Immature natural killer cell (primary cell): ENCODE measurements around the gene CCDC85C. TPM values are rescaled to one million over a fixed set of nuclear protein-coding genes. Genes with fewer than 3 reads are reported as not detected.
A peak's percentile ranks its signal among the peaks of the same experiment; 100 is the strongest.

ENCODE experiments used
- DNase-seq, 3 donors: peaks; one replicate each; pipeline ENCODE4 v3.0.0; 2022; ENCODE audit warnings: mixed read lengths in 1 of 3
- H3K27ac Mint-ChIP-seq, 6 donors: one replicate each; pipeline ENCODE4 v1.8.0; 2020; ENCODE audit warnings: mixed read lengths in 6 of 6, mild to moderate bottlenecking in 5 of 6, inconsistent platforms in 4 of 6, moderate library complexity in 3 of 6
- H3K27me3 Mint-ChIP-seq, 3 donors: one replicate each; pipeline ENCODE4 v1.8.0; 2020 to 2021; ENCODE audit warnings: low read depth in 3 of 3, mild to moderate bottlenecking in 3 of 3, mixed read lengths in 3 of 3, moderate library complexity in 3 of 3, inconsistent platforms in 1 of 3
- H3K36me3 Mint-ChIP-seq, 3 donors: one replicate each; pipeline ENCODE4 v1.8.0; 2020; ENCODE audit warnings: mixed read lengths in 3 of 3, inconsistent platforms in 2 of 3, mild to moderate bottlenecking in 2 of 3
- H3K4me1 Mint-ChIP-seq, 2 donors: one replicate each; pipeline ENCODE4 v1.8.0; 2020; ENCODE audit warnings: inconsistent platforms in 2 of 2, mild to moderate bottlenecking in 2 of 2, mixed read lengths in 2 of 2, moderate library complexity in 1 of 2
- H3K4me3 Mint-ChIP-seq, 5 donors: one replicate each; pipeline ENCODE4 v1.8.0; 2020; ENCODE audit warnings: mild to moderate bottlenecking in 5 of 5, mixed read lengths in 5 of 5, inconsistent platforms in 3 of 5, moderate library complexity in 3 of 5
- H3K9me3 Mint-ChIP-seq, 6 donors: one replicate each; pipeline ENCODE4 v1.8.0; 2020; ENCODE audit warnings: mild to moderate bottlenecking in 6 of 6, mixed read lengths in 6 of 6, inconsistent platforms in 4 of 6, moderate library complexity in 3 of 6
- polyA plus RNA-seq, 3 donors: library from polyadenylated mRNA; unstranded; fragments of 300-500 nt; fragmentation: Illumina TruSeq; gene quantifications; one replicate each; pipeline ENCODE4 v1.2.3, GENCODE V29; 2021

The CCDC85C gene
- polyA plus RNA-seq, 3 donors from 2014 or later: 0.27 to 0.83 (median 0.35) TPM

GRCh38 chr14:99481745-99482099, 122.3 kb downstream of the CCDC85C start:
- Mint-ChIP-seq H3K36me3 (no peaks in the 10 kb centered on the region), H3K27ac (peak overlapping the region; percentile 96 to 98 (median 98)), H3K9me3 (no peaks in the 10 kb centered on the region), H3K27me3 (peaks cover 6 to 17% (median 9%) of the 10 kb centered on the region in 3 donors), H3K4me3 (peak overlapping the region; percentile 93 to 100 (median 99)), H3K4me1 (peaks cover 67 to 85% of the 10 kb centered on the region in 2 donors)
- no peak for DNase-seq

GRCh38 chr14:99480917-99481744, 122.9 kb downstream of the CCDC85C start, which contains the start of gene CCNK:
CCNK (plus strand) TSS chr14:99481409; CDS start chr14:99492678, 11,269 bp downstream.
- Mint-ChIP-seq H3K27ac (peak within 1 kb of the TSS; percentile 96 to 98 (median 98)), H3K4me1 (peaks cover 65 to 85% of the 10 kb centered on the region in 2 donors), H3K36me3 (no peaks in the 10 kb centered on the region), H3K27me3 (peaks cover 6 to 17% (median 9%) of the 10 kb centered on the region in 3 donors), H3K9me3 (no peaks in the 10 kb centered on the region), H3K4me3 (peak within 1 kb of the TSS; percentile 93 to 100 (median 99))
- peak; percentile 100 for DNase-seq

- Mint-ChIP-seq H3K4me3 (peak within 1 kb of the TSS; percentile 93 to 100 (median 99)), H3K36me3 (no peaks in the 10 kb centered on the region), H3K27me3 (peaks cover 6 to 17% (median 9%) of the 10 kb centered on the region in 3 donors), H3K9me3 (no peaks in the 10 kb centered on the region), H3K4me1 (peaks cover 73 to 88% of the 10 kb centered on the region in 2 donors), H3K27ac (peak within 1 kb of the TSS; percentile 96 to 98 (median 98))
- peak in 2 of 3 donors; percentile 27 to 30 for DNase-seq
Observed at GRCh38 chr14:99479906-99480869, 123.8 kb downstream of the CCDC85C start, which contains the start of gene SETD3. SETD3 (minus strand) TSS chr14:99480859; CDS start chr14:99465805, 15,054 bp downstream.

DNA sequence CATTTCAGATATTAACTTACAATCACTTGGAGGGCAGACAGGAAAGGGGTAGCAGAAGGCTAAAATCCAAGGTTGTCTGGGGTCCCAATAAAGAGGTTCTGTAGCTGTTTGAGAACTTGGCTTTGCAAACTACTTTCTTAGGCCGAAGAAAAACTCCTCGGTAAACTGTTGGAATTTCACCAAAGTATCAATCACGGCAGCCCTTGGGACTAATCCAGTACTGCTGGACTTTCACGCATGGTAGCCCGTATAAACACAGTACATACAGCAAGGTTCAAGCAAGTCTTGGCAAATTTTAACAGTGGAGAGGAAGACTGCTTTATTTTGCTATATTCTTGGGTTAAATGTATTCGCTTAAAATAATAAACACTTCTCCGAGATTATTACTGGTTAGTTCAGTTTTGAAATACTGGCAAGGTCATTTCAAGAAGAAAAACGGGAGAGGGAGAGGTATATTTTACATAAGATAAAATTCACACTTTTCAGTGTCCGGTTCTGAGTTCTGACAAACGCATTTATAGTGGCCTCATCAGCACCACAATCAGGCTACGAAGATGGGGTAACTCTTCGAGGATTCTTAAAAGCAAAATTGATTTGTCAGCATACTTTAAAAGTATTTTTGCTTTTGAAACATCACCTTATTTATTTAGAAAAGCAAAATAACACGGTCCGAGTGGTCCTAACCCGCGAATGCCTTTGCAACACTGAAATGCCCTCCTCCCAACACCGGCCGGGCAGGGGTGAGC, 124.7 kb downstream of the CCDC85C start:
- no peak for DNase-seq
- Mint-ChIP-seq H3K27ac (peak overlapping the region; percentile 83 to 94 (median 88)), H3K4me1 (peaks cover 73 to 83% of the 10 kb centered on the region in 2 donors)

GRCh38 chr14:99478128-99478527, 125.9 kb downstream of the CCDC85C start:
- Mint-ChIP-seq H3K27ac (peak overlapping the region; percentile 1 to 94 (median 64)), H3K27me3 (peaks cover 6 to 17% (median 9%) of the 10 kb centered on the region in 3 donors), H3K9me3 (no peaks in the 10 kb centered on the region), H3K4me3 (peak overlapping the region; percentile 2 to 93 (median 93)), H3K4me1 (peaks cover 71 to 79% of the 10 kb centered on the region in 2 donors), H3K36me3 (no peaks in the 10 kb centered on the region)
- no peak for DNase-seq

More for the DNA sequence above, 124.7 kb downstream of the CCDC85C start:
- peak overlapping the region; percentile 92 to 95 (median 93) for H3K4me3 Mint-ChIP-seq
- no peaks in the 10 kb centered on the region for H3K9me3 Mint-ChIP-seq
- H3K36me3 Mint-ChIP-seq: no peaks in the 10 kb centered on the region
- H3K27me3 Mint-ChIP-seq: peaks cover 6 to 17% (median 9%) of the 10 kb centered on the region in 3 donors

DNA sequence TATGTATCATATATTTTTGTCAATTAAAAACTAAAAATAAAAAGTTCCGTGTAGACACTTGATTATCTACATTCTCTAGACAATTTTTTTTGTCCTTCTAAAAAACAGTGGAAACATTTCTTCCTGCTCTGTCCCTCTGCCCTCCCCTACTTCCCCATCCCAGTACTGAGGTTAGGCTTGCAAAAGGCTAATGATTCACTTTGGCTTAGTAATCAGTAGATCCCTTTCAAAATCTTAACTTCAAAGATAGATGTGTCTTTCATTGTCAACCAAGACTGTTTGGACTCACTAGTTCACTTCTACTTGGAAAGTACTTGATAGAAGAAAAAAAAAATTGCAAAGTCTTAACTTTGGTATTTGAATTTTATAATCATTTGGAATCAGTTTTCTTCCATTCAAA, 127.1 kb downstream of the CCDC85C start:
- H3K27me3 Mint-ChIP-seq: peaks cover 6 to 14% (median 9%) of the 10 kb centered on the region in 3 donors
- no peak for DNase-seq
- no peak overlapping the region for H3K4me3 Mint-ChIP-seq
- no peaks in the 10 kb centered on the region for H3K9me3 Mint-ChIP-seq
- H3K36me3 Mint-ChIP-seq: no peaks in the 10 kb centered on the region
- H3K4me1 Mint-ChIP-seq: peaks cover 69 to 79% of the 10 kb centered on the region in 2 donors
- peak overlapping the region in 4 of 6 donors; percentile 23 to 84 (median 72) for H3K27ac Mint-ChIP-seq

GRCh38 chr14:99475660-99476059, 128.3 kb downstream of the CCDC85C start:
- DNase-seq: no peak
- peaks cover 75 to 83% of the 10 kb centered on the region in 2 donors for H3K4me1 Mint-ChIP-seq
- H3K27me3 Mint-ChIP-seq: peaks cover 0 to 3% (median 0%) of the 10 kb centered on the region in 3 donors
- H3K4me3 Mint-ChIP-seq: no peak overlapping the region
- no peaks in the 10 kb centered on the region for H3K9me3 Mint-ChIP-seq
- no peaks in the 10 kb centered on the region for H3K36me3 Mint-ChIP-seq
- H3K27ac Mint-ChIP-seq: peak overlapping the region in 2 of 6 donors; percentile 43 to 45

- peak overlapping the region in 1 of 6 donors; percentile 45 for H3K27ac Mint-ChIP-seq
- H3K4me1 Mint-ChIP-seq: peaks cover 80 to 88% of the 10 kb centered on the region in 2 donors
- no peaks in the 10 kb centered on the region for H3K36me3 Mint-ChIP-seq
- DNase-seq: no peak
- H3K27me3 Mint-ChIP-seq: peaks cover 0 to 3% (median 0%) of the 10 kb centered on the region in 3 donors
- peak overlapping the region in 1 of 5 donors; percentile 4 for H3K4me3 Mint-ChIP-seq
- no peaks in the 10 kb centered on the region for H3K9me3 Mint-ChIP-seq
Observed at GRCh38 chr14:99475179-99475578, 128.8 kb downstream of the CCDC85C start.

- H3K9me3 Mint-ChIP-seq: no peaks in the 10 kb centered on the region
- no peak for DNase-seq
- no peaks in the 10 kb centered on the region for H3K36me3 Mint-ChIP-seq
- H3K4me1 Mint-ChIP-seq: peaks cover 83 to 91% of the 10 kb centered on the region in 2 donors
- peak overlapping the region in 2 of 6 donors; percentile 20 to 37 for H3K27ac Mint-ChIP-seq
- no peaks in the 10 kb centered on the region for H3K27me3 Mint-ChIP-seq
- H3K4me3 Mint-ChIP-seq: peak overlapping the region in 1 of 5 donors; percentile 9
Observed at GRCh38 chr14:99473458-99473857, 130.5 kb downstream of the CCDC85C start.

GRCh38 chr14:99472937-99473336, 131.1 kb downstream of the CCDC85C start:
- H3K27ac Mint-ChIP-seq: peak overlapping the region in 4 of 6 donors; percentile 19 to 48 (median 41)
- peak overlapping the region in 1 of 5 donors; percentile 27 for H3K4me3 Mint-ChIP-seq
- peaks cover 83 to 91% of the 10 kb centered on the region in 2 donors for H3K4me1 Mint-ChIP-seq
- no peaks in the 10 kb centered on the region for H3K27me3 Mint-ChIP-seq
- DNase-seq: no peak
- H3K9me3 Mint-ChIP-seq: no peaks in the 10 kb centered on the region
- no peaks in the 10 kb centered on the region for H3K36me3 Mint-ChIP-seq

GRCh38 chr14:99471731-99472130, 132.3 kb downstream of the CCDC85C start:
- H3K27ac Mint-ChIP-seq: peak overlapping the region in 1 of 6 donors; percentile 6
- H3K36me3 Mint-ChIP-seq: no peaks in the 10 kb centered on the region
- no peaks in the 10 kb centered on the region for H3K9me3 Mint-ChIP-seq
- peak overlapping the region in 1 of 5 donors; percentile 31 for H3K4me3 Mint-ChIP-seq
- DNase-seq: no peak
- peaks cover 85 to 91% of the 10 kb centered on the region in 2 donors for H3K4me1 Mint-ChIP-seq
- no peaks in the 10 kb centered on the region for H3K27me3 Mint-ChIP-seq

- H3K4me3 Mint-ChIP-seq: peak overlapping the region; percentile 7 to 77 (median 54)
- peaks cover 0 to 3% (median 0%) of the 10 kb centered on the region in 3 donors for H3K27me3 Mint-ChIP-seq
- no peak for DNase-seq
Observed at GRCh38 chr14:99468836-99469592, 135.0 kb downstream of the CCDC85C start.

More at GRCh38 chr14:99468836-99469592, 135.0 kb downstream of the CCDC85C start:
- Mint-ChIP-seq H3K27ac (peak overlapping the region; percentile 70 to 80 (median 79)), H3K4me1 (peaks cover 95 to 99% of the 10 kb centered on the region in 2 donors), H3K9me3 (no peaks in the 10 kb centered on the region), H3K36me3 (peaks cover 0 to 8% (median 0%) of the 10 kb centered on the region in 3 donors)
